ENCODE data around the gene TMEM43.

TMEM43 gene

DNA sequence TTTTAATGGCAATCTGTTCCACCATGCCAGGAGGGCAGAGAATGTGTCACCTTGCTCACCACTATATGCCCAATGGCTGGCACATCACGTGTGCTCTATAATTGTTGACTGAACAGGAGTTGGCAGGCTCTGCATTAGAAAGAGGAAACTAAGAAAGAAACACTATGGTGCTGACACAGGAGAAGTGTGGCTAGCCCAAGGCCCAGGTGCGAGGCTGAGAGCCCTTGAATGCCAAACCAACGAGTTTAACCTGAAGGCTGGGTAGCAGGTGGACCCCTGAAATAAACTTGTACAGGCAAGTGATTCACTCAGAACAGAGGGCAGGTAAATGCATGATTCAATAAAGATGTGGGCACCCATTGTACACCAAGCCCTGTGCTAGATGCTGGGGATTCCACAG, 2.6 kb upstream of the TMEM43 start:
- no peak for DNase-seq (ENCODE audit: low spot score)

DNA sequence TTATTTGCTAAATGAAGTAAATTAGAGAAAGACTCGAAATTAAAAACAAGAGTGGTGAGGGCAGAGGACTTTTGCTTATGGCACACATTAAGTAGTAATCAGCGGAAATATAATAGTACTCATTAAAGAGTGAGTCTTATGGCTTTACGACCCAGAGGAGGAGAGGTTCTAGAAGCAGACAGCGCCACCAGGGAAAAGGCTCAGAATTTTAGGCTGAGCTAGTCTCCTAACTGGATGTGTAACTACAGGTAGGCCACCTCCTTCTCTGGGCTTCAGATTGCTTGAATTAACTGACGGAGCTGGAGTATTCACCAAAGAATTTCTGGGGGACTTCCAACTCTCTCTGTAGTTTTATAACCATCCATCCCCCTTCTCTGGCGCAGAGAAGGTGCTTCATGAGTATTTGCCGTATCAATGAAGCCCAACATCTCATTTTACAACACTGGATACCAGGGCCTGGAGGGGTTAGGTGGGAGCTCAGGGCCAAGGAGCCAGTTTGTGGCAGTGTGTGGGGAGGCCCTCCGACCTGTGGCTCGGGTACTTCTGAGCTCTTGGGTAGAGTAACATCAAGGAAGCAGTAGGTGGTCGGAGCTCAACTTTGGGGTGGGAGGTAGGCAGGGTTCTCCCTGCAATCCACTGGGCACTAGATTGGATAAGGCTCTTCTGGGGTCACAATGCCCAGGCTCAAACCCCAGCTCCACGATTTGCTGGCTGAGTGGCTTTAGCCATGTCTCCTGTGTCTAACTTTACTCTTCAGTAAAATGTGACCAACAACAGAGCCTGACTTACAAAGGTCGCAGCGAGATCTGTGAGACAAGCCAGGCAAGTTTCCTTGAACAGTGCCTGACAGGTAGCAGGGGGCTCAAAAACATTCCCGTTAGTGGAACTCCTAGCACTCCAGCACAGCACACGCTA, 1.3 kb upstream of the TMEM43 start:
- no peak for DNase-seq (ENCODE audit: low spot score)

DNA sequence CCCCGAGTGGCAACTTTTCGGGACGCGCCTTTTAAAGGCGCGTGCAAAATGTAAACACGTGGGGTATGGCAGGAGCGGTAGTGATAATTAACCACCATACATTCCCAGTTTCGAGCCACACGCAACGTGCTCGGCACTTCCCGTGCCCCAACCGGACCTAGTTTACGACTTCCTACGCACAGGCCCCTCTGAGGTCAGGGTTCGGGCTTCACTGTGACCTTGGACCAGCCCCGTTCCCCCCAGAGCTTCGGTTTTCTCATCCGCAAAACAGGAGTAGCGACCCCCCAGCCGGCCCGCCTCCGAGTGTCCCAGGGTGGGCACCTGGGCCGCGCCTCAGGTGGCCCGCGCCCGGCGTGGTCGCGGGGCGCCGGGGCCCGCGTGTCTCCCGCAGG, 633 bp upstream of the TMEM43 start:
- DNase-seq (ENCODE audit: low spot score) = peak; percentile 64

DNA sequence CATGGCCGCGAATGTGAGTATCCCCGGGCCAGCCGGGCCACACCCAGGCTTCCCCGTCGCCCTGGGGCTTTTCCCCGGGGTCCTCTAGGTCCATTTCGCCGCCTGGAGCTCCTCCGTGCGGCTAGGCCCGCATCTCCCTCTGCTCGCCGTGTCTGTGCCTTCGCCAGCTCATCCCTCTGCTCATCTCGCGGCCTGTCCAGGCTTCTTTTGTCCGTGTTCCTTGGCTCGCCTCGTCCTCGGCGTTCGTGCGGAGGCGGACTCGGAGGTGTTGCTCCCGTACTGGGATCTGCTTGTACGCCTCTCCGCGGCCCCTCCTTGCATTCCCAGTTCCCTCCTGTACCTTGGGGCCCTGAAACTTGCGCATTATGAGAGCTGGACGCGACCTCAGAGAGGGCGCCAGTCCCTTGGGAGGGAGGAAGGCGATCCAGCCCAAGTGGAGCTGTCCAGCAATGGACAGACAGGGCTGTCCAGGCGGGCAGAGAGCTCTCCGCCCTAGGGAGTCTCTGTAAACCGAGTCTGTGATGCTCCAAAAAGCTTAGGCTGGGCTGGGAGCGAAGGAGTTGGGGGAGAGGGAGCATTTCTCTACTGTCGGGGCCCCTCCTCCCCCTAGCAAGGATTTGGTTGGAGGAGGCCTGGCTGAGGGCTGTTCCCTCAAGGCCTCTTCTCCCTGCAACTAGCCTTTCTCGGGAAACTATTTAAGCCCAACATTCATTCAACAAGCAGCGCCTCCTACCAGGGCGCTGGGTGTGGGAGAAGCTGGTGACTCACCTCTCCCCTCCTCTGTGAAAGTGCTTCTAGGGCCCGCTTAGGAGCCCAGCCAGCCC, 553 bp downstream of the TMEM43 start:
- peak; percentile 54 for DNase-seq (ENCODE audit: low spot score)

DNA sequence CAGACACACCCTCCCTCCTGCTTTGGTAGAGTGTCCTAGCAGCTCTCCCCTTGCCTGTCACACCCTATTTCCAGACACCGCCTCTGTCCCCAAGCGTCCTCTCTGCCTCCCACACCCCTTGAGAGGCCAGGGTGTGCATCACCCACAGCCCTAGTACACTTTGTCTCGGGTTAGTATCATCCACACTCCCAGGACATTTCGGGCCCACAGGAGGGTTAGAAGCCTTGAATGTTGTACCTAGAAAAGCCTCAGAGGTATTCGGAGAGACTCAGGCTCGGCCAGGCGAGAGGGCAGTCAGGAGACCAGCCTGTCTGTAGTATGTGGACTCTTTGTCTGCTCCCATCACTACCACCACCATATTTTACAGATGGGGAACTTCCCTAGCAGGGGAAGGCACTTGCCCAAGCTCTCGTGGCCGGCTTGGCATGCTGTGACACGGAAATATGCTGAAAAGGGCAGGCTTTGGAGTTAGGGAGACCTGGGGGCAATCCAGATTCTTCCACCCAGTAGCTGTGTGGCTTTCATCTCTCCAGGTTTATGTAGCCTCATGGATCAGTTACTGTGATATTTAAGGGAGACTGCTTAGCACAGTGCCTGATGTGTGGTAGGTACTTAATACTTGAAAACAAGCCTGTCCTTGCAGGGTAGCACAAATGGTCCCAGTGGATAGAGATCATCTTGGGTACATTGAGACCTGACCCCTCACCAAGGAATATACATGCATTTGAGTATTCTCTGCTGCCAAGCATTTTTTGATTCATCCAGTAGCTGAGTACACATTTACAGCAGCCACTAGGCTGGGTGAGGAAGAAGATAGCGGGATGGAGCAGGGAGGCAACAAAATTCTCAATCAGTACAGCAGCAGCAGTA, 1.4 kb downstream of the TMEM43 start:
- no peak for DNase-seq (ENCODE audit: low spot score)

DNA sequence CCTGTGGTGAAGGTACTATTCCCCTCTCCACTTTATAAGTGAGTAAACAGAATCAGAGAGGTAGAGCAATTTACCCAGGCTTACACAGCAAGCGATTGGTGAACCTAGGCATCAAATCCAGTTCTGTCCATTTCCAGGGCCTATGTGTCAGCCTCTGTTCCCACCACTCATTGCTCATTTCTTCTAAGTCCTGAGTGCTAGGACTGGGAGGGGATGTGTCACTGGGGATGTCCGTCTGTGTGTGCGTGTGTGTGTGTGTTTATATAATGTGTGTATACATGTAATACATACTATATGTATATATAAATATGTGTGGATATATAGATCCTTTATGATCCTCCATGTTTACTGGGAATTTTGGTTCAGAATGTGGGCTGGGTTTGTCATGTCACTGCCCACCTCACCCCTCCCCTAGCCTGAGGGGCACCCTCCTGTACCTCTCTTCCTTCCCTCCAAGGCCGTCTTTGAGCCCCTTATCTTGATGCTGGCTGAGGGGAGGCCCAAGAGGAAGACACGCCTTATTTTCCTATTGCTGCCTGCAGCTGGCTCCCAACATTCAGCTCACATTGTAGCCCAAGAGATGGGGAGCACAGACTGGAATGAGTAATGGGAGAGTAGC, 2.1 kb downstream of the TMEM43 start:
- DNase-seq (ENCODE audit: low spot score) = no peak

DNA sequence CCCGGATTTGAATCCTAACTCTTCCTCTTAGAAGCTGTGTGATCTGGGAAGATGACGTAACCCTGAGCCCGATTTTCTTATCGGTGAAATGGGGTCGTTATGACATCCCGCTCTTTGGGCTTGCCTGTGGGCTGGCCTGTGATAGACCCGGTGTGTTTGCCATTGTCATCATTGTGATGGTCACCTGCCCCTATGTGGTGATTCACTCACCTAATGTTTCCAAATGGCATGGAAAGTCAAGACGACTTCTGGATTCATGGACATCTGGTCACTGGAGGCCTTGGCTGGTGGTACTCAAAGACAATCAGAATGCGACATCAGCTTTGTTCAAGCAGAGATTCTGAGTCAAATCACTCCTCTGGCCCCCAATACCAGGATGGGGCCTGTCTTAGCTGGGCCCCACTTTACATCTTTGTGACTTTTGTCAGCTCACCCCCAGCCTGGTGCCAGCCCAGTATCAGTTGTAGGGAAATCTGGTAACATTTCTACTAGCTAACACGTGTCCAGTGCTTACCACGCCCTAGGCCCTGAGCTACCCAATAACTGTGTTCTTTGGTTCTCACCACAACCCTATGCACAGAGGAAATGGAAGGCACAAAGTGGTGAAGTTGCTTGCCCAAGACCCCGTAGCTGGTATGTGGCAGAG, 2.8 kb downstream of the TMEM43 start:
- no peak for DNase-seq (ENCODE audit: low spot score)

DNA sequence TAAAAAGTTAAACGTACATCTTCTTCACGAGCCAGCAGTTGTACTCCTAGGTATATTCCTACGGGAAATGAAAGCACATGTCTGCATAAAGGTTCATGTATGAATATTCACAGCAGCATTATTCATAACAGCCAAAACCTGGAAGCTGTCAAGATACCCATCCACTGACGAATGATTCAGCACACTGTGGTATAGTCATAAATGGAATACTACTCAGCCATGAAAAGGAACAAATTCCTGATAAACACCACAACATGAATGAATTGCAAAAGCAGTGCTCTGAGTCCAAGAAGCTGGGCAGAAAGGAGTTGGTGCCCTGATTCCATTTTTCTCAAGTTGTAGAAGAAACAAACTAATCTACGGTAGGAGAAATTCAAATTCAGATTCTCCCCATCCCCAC, 3.9 kb downstream of the TMEM43 start:
- no peak for DNase-seq (ENCODE audit: low spot score)

DNA sequence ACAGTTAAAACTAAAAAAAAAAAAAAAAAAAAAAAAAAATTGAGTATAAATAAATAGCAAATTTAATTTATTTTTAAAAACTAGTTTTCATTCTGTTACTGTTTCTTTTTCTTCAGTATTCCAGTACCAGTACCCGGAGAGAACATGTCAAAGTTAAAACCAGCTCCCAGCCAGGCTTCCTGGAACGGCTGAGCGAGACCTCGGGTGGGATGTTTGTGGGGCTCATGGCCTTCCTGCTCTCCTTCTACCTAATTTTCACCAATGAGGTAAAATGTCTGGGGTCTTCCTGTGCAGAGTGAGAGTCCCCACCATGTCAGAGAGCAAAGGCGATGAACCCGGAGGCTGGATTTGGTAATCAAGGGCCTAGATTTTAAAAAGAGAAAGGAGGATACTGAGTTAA, 4.4 kb downstream of the TMEM43 start:
- no peak for DNase-seq (ENCODE audit: low spot score)

DNA sequence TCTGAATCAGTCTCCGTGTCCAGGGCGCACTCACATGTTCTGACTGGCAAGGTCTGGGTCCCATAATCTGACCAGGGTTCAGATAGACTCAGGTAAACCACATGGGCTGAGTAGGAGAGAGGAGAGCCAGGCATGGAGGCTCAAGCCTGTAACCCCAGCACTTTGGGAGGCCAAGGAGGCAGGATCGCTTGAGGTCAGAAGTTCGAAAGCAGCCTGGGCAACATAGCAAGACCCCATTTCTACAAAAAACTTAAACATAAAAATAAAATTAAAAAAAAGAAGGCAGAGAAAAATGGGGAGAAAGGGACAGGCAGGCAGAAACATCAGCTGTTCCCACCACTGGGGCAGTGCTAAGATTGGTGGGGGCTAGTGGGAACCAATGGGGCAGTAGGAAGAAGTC, 5.4 kb downstream of the TMEM43 start:
- DNase-seq (ENCODE audit: low spot score) = no peak

DNA sequence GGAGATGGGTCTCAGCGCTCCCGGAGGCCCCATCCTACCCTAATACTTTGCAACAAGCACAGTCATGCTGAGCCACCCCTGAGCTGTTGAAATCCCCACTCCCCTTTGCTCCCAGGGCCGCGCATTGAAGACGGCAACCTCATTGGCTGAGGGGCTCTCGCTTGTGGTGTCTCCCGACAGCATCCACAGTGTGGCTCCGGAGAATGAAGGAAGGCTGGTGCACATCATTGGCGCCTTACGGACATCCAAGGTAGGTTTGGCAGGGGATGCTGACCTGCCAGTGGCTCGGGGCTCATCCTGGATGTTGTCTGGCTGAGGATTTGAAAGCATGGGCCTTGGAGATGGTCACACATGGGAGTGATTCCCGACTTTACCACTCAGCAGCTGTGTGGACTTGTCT, 5.9 kb downstream of the TMEM43 start:
- DNase-seq (ENCODE audit: low spot score) = no peak

DNA sequence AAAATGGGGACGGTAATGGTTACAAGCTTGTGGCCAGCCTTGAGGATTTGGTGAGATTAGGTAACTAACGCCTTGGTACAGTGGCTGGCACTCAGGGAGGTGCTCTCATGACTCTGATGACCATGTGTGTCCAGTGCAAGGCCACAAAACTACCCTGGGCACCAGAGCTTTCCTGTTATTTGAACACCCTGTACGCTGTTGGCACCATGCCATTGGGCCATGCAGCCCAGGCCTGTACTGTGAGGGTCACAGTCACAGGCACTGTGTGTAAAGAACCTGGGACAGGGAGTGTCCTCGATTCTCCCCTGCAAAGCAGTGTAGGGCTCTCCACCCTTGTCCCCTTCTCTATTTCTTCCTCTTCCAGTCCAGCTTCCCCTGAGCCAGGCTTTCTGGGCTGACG, 6.3 kb downstream of the TMEM43 start:
- no peak for DNase-seq (ENCODE audit: low spot score)

DNA sequence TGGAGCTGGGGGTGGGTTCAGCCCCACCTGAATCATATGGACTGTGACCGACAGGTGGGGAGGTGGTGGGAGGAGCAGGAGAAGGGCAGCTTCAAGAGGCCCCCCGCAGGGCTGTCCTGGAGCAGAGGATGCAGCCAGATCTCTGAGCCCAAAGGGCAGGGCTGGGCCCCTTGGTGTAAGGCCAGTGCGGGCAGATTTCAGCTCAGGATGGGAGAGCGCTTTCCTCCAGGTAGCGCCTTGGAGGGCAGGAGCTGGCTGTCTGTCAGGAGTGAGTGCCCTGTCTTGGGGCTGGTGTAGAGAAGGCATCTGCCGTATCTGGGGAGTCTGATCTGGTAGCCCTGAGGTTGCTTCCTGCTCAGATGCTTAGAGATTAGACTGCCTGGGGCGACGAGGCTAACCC, 7.3 kb downstream of the TMEM43 start:
- no peak for DNase-seq (ENCODE audit: low spot score)

DNA sequence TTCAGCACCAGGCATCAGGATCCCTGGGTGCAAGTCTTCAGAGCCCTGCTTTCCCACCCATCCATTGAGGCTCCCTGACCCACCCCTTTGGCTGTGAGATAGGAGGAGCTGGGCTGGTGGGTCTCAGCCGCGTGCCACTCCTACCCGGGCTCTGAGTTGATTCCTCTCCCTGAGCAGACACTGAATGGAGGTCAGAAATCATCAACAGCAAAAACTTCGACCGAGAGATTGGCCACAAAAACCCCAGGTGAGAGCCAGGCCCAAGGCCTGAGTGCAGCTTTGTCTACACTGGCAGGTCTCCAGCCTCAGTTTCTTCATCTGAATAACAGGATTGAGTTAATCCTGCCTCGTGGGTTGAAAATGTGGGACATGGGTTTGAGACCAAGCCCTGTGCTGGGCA, 7.8 kb downstream of the TMEM43 start:
- DNase-seq (ENCODE audit: low spot score) = no peak

DNA sequence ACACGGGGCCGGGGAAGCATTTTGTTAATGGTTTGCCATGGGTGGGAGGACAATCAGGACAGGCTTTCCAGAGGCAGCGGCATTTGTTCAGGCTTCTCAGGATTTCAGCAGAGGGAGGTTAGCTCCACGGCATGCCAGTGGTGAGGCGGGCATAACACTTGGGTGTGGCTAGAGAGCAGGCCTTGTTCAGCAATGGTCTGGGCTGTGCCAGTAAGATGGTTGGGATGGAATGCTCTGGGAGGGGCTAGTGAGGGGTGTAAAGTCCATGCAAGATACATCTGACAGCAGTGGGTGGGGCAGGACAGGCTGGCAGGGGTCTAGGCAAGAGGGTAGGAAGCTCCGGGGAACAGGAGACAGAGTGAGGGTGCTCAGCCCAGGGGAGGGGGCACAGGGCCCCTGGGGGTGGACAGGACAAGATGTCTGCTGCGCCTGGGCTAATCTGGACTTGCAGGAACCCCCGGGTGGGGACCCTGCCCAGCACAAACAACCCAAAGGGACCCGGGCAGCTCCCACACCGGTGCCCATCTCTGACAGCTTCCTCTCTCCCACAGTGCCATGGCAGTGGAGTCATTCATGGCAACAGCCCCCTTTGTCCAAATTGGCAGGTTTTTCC, 8.4 kb downstream of the TMEM43 start:
- DNase-seq (ENCODE audit: low spot score) = no peak

DNA sequence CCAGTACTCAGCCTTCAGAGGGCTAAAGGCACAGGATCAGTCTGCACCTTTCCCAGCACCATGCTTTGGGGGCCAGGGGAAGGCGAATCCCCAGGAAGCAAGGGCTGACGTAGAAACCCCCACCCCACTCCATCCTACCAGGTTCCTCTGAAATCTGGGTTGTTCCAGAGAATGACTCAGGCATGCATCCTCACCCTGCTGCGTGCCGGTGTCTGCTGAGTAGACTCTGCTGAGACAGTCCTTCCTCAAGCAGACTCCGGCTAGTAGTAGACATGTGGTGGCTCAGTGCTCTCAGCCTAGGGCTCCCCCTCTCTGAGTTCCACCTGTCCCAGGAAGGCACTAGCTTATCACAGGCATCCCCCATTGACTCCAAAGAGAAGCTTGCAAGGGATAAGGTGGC, 9.0 kb downstream of the TMEM43 start:
- no peak for DNase-seq (ENCODE audit: low spot score)

DNA sequence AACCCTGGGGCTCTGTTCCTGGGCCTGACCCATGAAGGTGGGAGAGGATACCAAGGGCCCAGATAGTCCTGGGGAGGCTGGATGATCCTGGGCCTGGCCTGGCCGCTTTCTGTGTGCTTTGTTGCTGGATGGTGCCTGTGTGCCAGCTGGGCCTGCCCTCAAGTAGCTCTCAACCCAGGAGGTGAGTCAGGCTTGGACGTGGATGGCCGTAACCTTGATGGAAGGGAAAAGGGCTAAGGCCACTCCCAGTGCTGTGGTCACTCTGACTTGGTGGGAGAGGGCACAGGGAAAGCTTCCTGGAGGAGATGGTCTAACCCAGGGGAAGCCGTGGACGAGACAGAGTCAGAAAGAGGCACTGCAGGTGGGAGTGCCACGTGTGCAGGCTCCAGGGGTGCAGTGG, 9.4 kb downstream of the TMEM43 start:
- DNase-seq (ENCODE audit: low spot score) = no peak

DNA sequence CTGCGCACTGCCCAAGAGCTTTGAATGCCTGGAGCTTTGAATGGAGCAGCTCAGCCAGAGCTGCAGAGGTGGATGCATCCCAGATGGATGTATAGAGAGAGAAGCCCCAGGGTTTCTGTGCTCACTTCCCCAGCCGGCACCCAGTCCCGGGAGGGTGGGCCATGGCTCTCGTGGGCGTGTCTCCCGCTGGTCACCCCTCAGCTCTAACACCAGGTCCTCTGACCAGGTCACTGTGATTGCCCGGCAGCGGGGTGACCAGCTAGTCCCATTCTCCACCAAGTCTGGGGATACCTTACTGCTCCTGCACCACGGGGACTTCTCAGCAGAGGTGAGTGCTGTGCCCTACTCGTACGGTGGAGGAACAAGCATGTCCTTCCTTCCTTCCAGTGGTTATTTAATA, 10.7 kb downstream of the TMEM43 start:
- no peak for DNase-seq (ENCODE audit: low spot score)

DNA sequence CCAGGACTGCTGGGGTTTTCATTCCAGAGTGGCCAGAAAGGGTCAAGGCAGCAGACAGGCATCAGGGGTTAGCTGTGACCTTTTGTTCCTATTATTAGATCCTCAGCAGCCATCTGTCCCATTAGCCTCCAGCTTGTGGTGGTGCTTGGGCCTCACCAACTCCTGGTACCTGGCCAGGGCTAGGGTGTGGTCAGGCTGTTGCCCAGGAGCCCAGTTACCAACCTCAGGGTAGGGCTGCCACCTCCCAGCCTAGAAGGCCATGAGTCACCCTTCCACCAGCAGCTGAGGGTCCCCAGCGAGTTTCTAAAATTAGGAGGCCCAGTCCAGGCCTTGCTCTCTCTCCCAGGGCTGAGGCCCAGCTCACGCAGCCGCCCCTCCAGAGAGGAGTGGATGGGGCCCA, 12.2 kb downstream of the TMEM43 start:
- no peak for DNase-seq (ENCODE audit: low spot score)

DNA sequence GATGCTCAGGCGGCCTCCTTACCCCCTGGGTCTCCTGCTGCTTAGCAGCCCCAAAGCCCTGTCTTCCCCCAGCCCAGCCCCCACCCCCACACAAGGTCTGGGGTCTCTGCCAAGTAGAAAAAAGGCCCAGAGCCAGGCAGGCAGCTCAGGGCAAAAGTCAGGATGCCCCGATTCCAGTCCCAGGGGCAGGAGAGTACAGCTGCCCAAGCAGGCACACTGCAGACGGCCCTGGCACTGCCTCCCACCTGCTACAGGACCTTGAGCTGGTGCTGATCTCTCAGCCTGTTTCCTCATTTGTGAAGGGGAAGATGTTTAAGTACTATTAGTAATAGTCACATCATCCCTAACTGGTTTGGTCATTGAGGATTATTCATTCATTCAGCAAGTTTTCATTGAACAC, 12.6 kb downstream of the TMEM43 start:
- no peak for DNase-seq (ENCODE audit: low spot score)

All from cerebellar cortex (tissue), 1 donor.